ENCODE results near the gene CXCL14. TPM values are rescaled to one million over a fixed set of nuclear protein-coding genes. Genes with fewer than 3 reads are reported as not detected.

The CXCL14 gene
- total and polyA plus RNA-seq, 2 of the 13 experiments (the other 11 are each of a cell fraction or from before 2014, with no cell fraction given) = not detected

GRCh38 chr5:135553688-135554462 lies 24.9 kb downstream of the CXCL14 start (continued):
- TF ChIP-seq THAP11 (CRISPR knock-in tag; IDR thresholded peaks at IDR 0.05) (no peak), ZNF512B (CRISPR knock-in tag; IDR thresholded peaks at IDR 0.05; ENCODE audit: borderline replicate concordance) (no peak), STAG1 (CRISPR knock-in tag; IDR thresholded peaks at IDR 0.05) (peak; percentile 57), ARID5B (CRISPR knock-in tag; IDR thresholded peaks at IDR 0.05) (no peak), SIX4 (CRISPR knock-in tag; IDR thresholded peaks at IDR 0.05) (no peak), NCOR1 (IDR thresholded peaks at IDR 0.05; ENCODE audit: borderline replicate concordance, low read length) (no peak), CBX2 (IDR thresholded peaks at IDR 0.05; ENCODE audit: low read depth, low read length) (no peak), CBX2 (CRISPR knock-in tag; IDR thresholded peaks at IDR 0.05; ENCODE audit: low read depth) (no peak), ZNF639 (CRISPR knock-in tag; conservative IDR thresholded peaks at IDR 0.05) (no peak), ELF4 (CRISPR knock-in tag; IDR thresholded peaks at IDR 0.05; ENCODE audit: borderline replicate concordance) (no peak), MAFG (CRISPR knock-in tag; IDR thresholded peaks at IDR 0.05) (no peak), HNRNPK (IDR thresholded peaks at IDR 0.05; ENCODE audit: low read depth, low read length, poor library complexity, severe bottlenecking) (no peak), PRPF4 (IDR thresholded peaks at IDR 0.05; ENCODE audit: low read depth, low read length, poor library complexity, severe bottlenecking) (no peak), TBX2 (CRISPR knock-in tag; IDR thresholded peaks at IDR 0.05; ENCODE audit: borderline replicate concordance) (no peak), RBFOX2 (IDR thresholded peaks at IDR 0.05; ENCODE audit: low read depth, low read length) (no peak), ZBTB7A (CRISPR knock-in tag; IDR thresholded peaks at IDR 0.05) (no peak)

Measured in HepG2 (cell line).